K562 (cell line): ENCODE measurements around the gene ZNF215.

ENCODE experiments used
- CTCF ChIP-seq, 3 experiments: IDR thresholded peaks in 2 of 3; conservative IDR thresholded peaks in 1 of 3; 2 replicates each; pipeline ENCODE4 v1.5.1; 2011 to 2012; ENCODE audit warnings: low read length in 3 of 3, mild to moderate bottlenecking in 3 of 3, control low read depth in 2 of 3, improper control_type of control experiment in 1 of 3, inconsistent platforms in 1 of 3, low read depth in 1 of 3, mixed read lengths in 1 of 3, moderate library complexity in 1 of 3; ENCODE audit not compliant: insufficient read depth in 2 of 3
- GABPA ChIP-seq: fragments of 200-800 bp; sonication (Bioruptor generic); conservative IDR thresholded peaks from 2 replicates; pipeline ENCODE4 v1.6.1; 2016; ENCODE audit warnings: low read depth, missing genetic modification characterization, missing compliant biosample characterization
- GTF3C2 ChIP-seq: IDR thresholded peaks from 3 replicates; pipeline ENCODE4 v1.6.1; 2011; ENCODE audit warnings: borderline replicate concordance, mild to moderate bottlenecking, moderate library complexity; ENCODE audit not compliant: insufficient read length; ENCODE audit errors: extremely low read depth
- IFI16 ChIP-seq: fragments of 250-450 bp; sonication (Bioruptor Pico); IDR thresholded peaks from 2 replicates; pipeline ENCODE4 v2.1.2; 2022; ENCODE audit warnings: mild to moderate bottlenecking, inconsistent platforms
- MAFK ChIP-seq: IDR thresholded peaks from 2 replicates; pipeline ENCODE4 v1.6.1; 2011; ENCODE audit warnings: low read length, improper control_type of control experiment
- POLR2A ChIP-seq: fragments of 450-650 bp; conservative IDR thresholded peaks from 2 replicates; pipeline ENCODE4 v1.6.1; 2016
- POU5F1 ChIP-seq: fragments of 150-350 bp; IDR thresholded peaks from 2 replicates; pipeline ENCODE4 v1.6.1; 2014; ENCODE audit warnings: borderline replicate concordance, low read length, low read depth, mild to moderate bottlenecking; ENCODE audit not compliant: partially characterized antibody
- USF1 ChIP-seq: sonication (generic); formaldehyde crosslinking; IDR thresholded peaks from 2 replicates; pipeline ENCODE4 v1.9.0; 2022; ENCODE audit warnings: mild to moderate bottlenecking, missing genetic modification reagents
- ZFP91 ChIP-seq: sonication (generic); formaldehyde crosslinking; IDR thresholded peaks from 2 replicates; pipeline ENCODE4 v1.8.0; 2022; ENCODE audit warnings: mild to moderate bottlenecking, missing genetic modification reagents
- TF ChIP-seq, protein P1 (sequence below): sonication (generic); formaldehyde crosslinking; IDR thresholded peaks from 2 replicates; pipeline ENCODE4 v1.8.1; 2023; ENCODE audit warnings: mild to moderate bottlenecking, missing genetic modification reagents

- TF ChIP-seq POLR2A = no peak
- TF ChIP-seq ZFP91 (CRISPR knock-in tag) = no peak
- TF ChIP-seq POU5F1 = no peak
- TF ChIP-seq, protein P1, sequence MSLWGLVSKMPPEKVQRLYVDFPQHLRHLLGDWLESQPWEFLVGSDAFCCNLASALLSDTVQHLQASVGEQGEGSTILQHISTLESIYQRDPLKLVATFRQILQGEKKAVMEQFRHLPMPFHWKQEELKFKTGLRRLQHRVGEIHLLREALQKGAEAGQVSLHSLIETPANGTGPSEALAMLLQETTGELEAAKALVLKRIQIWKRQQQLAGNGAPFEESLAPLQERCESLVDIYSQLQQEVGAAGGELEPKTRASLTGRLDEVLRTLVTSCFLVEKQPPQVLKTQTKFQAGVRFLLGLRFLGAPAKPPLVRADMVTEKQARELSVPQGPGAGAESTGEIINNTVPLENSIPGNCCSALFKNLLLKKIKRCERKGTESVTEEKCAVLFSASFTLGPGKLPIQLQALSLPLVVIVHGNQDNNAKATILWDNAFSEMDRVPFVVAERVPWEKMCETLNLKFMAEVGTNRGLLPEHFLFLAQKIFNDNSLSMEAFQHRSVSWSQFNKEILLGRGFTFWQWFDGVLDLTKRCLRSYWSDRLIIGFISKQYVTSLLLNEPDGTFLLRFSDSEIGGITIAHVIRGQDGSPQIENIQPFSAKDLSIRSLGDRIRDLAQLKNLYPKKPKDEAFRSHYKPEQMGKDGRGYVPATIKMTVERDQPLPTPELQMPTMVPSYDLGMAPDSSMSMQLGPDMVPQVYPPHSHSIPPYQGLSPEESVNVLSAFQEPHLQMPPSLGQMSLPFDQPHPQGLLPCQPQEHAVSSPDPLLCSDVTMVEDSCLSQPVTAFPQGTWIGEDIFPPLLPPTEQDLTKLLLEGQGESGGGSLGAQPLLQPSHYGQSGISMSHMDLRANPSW (CRISPR knock-in tag) = no peak
- TF ChIP-seq MAFK = peak; percentile 76; the same call in 1 of the 2 replicates
- TF ChIP-seq GTF3C2 = no peak
- TF ChIP-seq CTCF (IDR thresholded peaks at IDR 0.05 in 2 of 3, conservative IDR thresholded peaks at IDR 0.05 in 1 of 3; ENCODE audit: insufficient read depth in 2 of 3, low read depth in 1 of 3, low read length in 3 of 3) = no peak
- no peak for TF ChIP-seq IFI16 (CRISPR knock-in tag)
- TF ChIP-seq GABPA = no peak
- no peak for TF ChIP-seq USF1 (CRISPR knock-in tag)
Observed at GRCh38 chr11:6882751-6883150, 43.5 kb upstream of the ZNF215 start.
